Measurements from ENCODE around the gene COL23A1. TPM values are rescaled to one million over a fixed set of nuclear protein-coding genes. Genes with fewer than 3 reads are reported as not detected.

COL23A1 gene
- 0.32 TPM for polyA plus RNA-seq (2013, experiment 1 of 2; ENCODE audit: insufficient read length)
- polyA plus RNA-seq (2013, experiment 2 of 2; ENCODE audit: insufficient read length) = 0.21 TPM

DNA sequence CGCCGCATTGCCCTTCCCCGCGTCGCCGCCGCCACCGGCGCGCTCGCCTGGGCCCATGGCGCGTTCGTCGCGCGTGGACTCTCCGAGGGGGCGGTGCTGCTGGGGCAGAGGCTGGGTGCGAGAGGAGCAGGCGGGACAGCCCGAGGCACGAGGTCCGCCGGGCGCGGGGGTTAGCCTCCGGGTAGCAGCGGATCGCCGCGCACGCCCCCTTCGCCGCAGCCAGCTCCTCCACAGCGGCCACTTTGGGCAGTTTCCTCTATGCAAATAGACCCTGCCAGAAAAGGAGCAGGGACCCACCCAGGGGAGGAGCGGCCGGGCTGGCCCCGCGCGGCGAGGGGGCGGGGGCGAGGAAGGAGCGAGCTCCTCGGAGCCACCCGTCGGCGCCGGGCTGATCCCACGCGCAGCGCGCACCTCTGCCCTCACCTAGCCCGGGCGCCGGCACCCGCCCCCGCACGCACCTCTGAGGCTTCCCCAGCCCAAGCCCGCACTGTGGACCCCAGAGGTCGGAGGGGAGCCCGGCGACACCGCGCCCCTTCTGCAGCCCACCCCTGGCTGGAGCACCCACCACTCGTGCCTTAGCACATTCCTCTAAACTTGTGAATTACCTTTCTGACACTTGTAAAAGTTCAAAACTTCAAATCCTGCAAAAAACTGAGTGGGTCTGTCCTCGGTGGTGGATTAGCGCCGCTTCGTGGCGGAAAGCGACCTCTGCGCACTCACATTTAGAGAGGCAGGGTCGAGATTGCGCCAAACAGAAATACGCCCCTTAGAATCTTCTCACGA lies at the start of gene COL23A1:
COL23A1 (minus strand) TSS at position 253 of the 783 bp plus-strand sequence.
- peak; percentile 38 for DNase-seq

DNA sequence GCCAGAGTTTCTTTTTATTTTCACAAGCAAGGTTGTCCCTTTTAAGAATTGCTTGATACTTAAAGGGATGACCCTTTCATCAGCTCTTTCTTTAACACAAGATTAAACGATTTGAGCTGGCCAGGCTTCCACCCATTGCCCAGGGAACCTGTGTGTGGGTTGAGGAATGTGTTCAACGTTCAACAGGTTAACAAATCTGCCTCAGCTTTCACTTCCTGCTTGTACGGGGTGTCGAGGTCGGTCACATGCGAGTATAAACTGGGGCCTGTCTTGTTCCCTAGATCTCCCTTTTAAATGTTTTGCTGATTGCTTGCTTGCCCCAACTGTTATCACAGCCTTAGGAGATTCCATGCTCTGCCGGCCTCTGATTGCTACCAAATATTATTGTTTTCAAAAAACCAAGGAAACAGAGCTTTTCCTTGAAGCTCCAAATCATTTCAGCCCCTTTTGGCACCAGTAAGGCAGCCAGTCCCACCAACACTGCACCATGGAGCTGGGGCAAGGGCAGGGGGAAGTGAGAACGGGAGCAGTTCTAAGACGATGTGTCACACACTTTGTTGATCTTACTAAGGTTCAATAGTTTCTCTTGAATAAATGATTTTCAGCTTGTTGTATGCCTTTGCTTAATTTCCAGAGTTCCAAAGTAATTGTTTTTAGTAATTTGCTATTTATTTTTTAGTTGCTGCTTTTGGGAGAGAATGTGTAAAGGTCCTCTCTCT lies 47.3 kb upstream of the COL23A1 start:
- no peak for DNase-seq

DNA sequence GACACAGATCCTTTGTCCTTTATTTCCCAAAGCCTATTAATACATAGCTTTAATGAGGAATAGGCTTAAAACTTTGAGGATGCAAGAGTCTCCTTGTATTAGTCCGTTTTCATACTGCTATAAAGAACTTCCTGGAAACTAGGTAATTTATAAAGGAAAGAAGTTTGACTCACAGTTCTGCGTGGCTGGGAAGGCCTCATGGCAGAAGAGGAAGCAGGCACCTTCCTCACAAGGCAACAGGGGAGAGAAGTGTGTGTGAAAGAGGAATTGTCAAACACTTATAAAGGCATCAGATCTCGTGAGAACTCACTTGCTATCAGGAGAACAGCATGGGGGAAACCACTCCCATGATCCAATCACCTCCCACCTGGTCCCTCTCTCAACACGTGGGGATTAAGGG lies 42.1 kb upstream of the COL23A1 start:
- no peak for DNase-seq

DNA sequence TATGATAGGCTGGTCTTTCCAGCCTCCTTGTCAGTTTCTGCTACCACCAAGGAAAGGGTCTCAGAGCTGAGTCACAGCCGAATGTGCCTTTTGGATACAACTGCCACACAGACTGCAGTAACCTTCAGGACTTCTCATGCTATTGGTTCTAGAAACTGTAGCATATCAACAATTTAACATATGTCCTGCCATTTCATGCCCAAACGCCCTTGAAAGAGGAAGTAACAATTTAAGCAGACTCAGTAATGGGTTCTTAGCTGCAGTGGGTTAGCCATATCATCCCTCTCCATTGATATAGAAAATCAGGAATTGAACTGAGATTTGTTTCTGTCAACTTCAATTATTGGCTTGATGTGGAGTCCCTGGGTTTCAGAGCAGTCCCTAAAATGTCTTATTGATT lies 40.8 kb upstream of the COL23A1 start:
- DNase-seq = no peak

DNA sequence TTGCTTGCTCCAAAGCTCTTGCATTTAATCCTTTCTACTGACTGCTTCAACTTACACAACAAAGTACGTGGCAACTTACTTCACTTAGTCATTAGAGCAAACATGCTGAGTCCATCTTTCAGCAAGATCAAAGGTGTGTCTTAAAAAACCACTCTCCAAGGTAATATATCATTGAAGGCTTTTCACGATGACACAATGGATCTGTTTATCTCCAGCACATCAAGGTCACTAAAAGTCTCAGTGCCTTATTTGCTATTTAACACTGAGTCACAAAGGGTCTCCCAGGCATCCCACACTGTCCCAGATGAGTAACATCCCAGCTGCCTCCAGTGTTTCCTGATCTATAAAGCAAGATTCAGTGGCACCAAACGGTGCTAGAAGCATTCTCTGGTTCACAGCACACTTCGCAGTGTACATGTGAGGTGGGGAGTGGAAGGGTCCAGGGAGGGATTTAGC lies 40.3 kb upstream of the COL23A1 start:
- DNase-seq = peak; percentile 44

DNA sequence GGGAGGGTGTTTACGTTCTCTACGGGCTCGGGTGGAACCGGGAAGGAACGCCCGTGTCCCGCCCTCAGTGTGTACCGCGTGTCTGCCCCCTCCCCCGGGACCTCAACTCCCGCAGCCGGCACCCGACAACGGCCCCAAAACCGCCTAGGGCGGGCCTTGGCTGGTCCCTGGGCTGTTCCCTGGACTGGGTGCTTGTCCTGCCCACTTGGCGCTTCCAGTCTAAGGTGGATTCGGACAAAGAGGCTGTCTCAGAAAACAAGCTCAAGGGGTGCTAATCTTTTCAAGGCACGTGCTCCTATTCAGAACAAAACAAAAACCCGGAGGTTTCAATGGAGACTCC lies 37.0 kb upstream of the COL23A1 start:
- DNase-seq = no peak

DNA sequence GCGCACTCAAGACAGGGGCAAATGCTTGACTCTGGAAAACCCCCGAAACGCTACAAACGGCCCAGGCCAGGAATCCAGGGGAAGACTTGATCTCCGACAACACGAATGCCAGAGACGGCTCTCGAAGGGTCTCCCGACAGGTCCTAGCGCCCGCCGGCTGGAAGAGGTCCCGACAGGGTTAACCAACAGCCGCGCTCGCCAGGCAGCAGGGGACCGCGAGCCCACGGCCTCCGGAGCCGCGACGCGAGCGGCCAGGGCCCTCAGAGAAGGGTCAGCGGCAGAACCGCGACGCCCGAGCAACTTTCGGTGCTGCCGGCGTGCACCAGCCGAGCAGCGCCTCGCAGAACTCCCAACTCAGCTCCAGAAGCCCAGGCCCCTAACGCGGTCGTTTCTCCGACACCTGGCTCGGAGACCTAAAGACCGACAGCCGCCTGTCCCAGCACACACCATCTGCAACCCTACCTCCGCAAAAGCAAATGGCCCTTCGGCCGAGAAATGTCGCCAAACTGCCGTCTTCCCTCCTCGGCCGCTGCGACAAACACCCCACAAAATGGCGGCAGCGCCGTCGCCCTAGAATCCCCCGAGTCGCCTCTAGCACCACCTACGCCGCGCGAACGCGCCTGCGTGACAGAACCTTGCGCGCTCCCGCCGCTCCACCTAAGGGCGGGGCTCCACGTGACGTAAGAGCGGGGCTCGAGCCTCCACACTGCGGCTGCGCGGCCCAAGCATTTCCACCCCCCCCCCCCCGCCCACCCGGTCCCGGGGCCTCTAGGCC lies 36.5 kb upstream of the COL23A1 start, which contains the start of gene CLK4:
CLK4 (minus strand) TSS at position 567 of the 775 bp plus-strand sequence. CDS start 3,634 bp downstream, outside the sequence.
- DNase-seq = peak; percentile 94

DNA sequence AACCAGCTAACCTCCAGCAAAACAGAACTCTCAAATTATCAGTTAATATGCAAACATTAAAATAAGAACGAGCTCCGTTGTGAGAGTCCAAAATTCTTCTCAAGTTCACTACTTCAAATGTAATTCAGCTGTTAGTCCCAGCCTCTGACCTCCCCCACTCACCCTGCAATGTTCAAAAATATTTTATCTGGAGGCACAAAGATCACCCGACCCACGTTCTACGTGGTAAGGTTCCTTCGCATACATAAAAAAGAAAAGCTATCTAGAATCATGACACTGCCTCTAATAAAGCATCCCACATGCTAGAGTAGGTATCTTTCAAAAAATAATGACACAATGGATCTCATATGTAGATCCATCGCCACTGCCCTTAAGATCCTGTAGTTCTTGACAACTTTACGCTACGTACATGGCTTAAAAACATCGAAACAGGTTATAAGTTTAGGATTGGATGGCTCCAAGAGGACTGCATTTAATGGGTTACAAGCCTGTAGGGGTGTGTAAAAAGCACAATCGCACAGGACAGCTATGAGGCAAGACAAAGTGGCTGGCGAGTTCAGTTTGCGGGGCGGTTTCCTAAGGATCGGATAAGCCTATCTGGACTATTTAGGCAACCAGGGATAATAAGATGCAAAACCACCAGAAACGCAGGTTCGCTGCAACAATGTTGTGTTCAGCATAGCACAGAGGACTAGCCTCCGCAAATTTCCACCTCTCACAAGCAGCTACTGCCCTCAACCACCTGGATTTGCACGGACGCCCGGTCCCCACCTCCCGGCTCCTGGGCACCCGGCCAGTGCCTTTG lies 35.7 kb upstream of the COL23A1 start:
- peak; percentile 17 for DNase-seq

DNA sequence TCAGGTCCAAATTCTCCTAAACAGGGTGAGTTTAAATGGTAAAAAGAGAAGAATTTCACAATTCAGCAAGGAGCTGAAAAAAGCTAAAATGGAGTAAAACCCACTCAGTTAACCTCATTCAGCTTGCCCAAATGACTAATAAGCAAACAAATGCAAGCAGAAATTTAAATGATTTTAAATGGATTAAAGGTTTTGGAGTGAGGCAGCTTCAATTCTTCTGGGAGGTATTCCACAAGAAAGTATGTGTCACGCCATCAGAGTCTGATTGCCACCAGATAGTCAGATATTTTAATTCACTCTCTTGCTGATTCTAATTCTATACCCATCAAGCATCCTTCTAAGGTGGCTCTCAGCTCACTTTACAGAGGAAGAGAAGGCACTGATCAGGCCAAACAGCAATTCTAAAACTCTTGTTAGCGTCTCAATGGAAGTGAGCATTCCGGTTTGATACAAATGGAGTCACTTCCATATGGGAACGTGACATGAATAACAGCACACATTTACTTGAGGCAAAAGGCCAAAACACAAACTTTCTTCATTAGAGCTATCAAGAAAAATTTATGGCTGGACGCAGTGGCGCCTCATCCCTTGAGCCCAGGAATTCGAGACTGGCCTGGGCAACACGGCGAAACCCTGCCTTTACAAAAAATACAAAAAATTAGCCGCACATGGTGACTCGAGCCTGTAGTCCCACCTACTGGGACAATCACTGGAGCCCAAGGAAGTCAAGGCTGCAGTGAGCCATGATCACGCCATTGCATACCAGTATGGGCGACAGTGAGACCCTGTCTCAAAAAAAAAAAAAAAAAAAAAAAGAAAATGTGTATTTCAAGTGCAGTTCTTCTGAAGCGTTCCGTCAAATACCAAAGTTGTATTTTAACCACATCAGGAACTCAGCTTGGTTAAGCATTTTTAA lies 34.7 kb upstream of the COL23A1 start:
- DNase-seq = peak; percentile 45

DNA sequence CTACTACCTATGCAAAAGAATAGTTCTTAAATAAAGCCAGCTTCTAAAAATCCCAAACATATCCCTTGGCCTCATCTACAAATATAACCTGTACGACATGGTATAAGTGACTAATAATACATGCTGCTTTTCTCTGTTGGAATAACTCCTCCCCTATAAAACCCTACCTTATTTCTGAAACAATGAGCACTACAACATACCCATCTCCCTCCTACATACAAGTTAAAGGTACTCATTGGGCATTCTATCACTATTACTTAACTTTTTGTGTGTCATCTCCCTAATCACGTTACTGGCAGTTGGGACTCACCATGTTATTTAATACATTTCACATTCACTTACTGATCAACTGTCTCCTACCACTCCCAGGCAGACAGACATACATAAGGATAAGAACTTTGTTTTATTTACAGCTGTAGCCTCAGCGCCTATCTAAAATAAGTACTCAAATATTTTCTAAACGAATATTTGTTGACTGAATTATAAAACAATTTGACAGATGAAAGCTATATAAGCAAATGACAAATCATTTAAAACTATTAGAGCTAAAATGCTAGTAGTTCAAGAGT lies 32.6 kb upstream of the COL23A1 start:
- DNase-seq = no peak

DNA sequence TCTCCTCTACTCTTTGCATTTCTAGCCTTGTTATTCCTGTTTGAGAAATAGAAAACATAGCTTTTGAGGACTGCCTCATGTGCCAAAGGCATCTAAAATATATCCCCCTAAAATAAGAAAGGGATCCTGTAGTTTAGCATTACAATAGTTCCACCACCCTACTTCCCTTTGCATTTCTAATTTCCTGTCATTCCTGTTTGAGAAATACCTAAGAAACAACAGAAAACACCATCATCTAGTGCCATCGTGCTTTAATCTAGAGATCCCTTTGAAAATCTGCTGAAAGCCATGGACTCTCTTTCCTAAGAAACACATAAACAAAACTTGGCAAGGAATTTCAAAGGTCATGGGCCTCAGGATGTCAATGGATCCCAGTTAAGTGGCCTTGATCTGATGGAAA lies 29.2 kb upstream of the COL23A1 start:
- DNase-seq = no peak

DNA sequence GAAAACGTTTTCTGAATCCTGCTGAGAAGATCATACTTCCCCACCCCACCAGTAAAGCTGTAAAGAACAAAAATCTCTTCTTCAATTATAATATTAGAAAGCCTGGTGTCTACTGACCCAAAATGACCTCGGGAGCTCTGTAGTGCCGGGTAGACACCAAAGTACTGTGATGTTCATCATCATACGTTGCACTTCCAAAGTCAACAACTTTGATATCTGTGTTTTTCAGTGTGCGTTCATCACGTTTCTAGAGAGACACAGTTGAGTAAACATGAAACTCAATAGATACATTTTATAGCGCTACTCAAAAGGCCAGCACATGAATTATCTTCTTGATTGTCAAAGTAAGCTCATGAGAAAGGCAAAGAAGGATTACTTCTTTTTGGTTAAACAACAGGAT lies 22.1 kb upstream of the COL23A1 start:
- no peak for DNase-seq

DNA sequence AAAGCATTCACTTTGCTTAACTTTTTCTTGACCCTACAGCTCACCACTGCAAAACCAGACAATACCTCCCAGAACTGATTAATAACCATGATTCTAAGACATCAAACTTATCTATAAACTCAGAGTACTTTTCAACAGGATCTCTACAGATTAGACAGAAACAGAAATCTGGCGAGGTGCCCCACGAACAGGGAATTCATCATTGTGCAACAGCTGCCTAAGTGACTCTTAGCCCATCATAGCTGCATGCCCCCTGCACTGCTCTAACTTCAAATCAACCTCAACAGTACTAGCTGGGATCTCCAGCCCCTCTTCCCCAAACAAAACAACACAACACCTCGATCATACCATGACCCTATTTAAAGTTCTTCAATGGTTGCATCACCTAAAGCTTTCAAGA lies 16.1 kb upstream of the COL23A1 start:
- no peak for DNase-seq

DNA sequence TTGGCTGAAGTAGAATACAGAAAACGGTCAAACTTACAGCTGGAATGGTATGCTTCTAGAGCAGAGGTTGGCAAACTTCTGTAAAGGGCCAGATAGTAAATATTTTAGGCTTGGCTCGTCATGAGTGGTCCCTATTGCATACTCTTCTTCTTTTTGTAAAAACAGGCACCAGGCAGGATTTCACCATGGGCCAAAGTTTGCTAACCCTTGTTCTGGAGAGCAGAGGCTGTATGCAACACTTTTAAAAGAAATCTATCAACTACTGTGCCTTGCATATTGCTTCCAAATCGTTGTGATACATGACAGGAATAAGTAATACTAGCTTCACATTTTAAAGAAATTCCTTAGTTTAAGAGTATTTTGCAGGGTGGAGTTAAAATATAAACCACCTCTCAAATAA lies 15.6 kb upstream of the COL23A1 start:
- no peak for DNase-seq

DNA sequence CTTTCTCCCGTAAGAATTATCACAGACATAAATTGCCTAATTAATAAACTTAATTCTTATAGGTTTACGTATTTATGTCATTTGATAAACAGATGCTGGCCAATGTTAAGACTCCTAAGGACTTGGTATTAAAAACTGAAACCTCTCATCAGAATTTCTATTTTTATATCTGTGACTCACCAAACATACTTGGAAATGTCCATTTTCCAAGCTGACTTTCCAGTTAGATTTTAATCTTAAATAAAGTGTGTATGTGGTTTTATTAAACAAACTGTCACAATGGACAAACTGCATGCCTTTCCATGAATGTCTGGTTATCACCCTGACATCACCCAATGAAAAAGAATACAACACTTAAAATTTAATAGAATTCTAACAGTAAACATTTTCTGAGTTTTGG lies 12.6 kb upstream of the COL23A1 start:
- DNase-seq = no peak

DNA sequence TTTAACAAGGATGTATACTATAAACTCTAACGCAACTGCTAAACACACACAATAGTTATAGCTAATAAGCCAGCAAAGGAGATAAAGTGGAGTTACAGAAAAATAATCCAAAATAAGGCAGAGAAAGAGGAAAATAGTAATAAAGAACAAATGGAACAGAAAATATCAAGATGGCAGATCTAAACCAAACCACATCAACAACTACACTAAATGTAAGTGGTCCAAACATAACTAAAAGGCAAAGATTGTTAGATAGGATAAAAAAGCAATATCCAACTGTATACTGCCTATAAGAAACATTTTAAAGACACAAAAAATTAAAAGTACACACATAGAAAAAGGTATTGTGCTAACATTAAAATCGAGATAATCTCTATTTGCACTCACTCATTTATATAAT lies 5.6 kb upstream of the COL23A1 start:
- DNase-seq = no peak

DNA sequence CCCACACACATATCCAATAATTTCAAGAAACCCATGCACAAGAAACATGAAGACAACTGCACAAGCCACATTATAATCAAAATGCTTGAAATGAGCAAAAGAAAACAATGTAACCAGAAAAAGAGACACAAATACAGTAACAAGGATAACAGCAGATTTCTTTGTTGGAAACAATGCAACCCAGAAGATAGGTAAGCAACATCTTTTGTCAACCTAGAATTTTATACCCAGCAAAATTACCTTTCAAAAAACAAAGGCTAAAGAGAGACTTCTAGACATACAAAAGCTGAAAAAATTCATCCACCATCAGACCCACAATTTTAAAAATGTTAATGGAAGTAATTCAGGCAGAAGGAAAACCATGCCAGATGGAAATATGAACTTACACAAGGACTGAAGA lies 5.0 kb upstream of the COL23A1 start:
- no peak for DNase-seq

DNA sequence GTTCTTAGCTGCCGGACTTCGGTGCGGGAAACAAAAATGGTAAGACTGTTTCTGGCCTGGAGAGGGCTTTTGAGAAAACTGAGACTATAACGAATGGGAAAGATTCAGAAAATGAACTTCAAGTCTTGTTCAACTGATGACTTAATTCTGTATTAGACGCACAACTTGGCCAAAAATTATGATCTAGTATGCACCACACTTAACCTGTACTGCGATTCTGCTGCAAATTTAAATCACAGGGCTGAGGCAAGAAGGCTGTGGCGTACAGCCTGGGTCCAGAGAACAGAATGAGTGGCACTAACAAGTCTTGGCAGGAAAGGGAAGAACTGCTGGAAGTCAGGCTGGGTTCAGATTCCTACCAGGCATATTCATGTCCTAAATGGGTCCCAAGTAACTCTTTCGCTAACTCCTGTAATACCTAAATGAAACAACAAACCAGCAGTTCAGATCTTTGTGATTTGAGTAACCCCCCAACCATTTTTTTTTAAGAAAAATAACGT lies 781 bp upstream of the COL23A1 start:
- DNase-seq = no peak

DNA sequence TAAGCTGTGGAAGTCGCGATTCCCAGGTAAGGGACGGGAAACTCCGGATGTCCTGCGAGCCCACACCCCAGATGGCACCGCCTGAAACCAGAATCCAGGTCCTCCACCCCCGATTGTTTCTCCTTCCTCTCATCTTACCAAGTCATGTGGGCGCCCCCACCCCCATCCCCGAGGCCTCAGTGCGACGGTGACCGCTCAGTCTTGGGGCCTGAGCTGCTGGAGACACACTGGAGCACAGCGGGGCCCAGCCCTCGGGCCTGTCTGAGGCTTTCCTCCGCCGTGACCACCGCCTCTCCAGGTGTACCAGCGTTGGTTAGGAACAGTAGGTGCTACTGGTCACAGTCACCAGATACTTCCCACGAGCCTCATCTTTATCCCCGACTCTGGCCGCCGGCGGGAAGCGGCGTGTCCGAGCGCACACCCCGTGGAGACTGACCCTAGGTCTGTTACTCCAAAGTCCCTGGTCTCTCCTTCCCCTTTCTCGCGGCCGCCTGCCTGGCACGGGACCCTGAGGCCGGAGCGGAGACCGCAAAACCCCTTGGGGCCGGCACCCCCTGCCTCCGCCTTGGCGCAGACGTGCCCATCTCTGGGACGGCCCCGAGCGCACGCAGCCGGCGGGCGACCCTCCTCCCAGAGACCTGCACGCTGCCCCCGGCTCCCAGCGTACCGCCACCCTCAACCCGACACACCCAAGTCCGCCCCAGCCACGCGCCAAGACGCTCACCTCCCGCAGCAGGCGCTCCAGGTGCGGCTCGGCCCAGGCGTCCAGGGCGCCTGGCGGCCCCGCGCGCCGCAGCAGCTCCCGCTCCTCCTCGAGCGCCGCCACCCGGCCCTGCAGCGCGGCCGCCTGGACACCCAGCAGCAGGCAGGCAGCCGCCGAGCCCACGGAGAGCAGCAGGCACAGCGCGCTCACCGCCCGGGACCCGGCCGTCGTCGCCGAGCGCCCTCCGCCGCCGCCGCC lies 733 bp downstream of the COL23A1 start:
- DNase-seq = peak; percentile 34

Data from fibroblast of skin of abdomen (primary cell).